Neuronal stem cell (in vitro differentiated cells): Measurements from ENCODE around the gene KIF7.

Source experiments
- DNase-seq: peaks from one replicate; pipeline ENCODE4 v3.0.0-alpha.2; 2013; ENCODE audit warnings: low spot score
- H2AFZ ChIP-seq: one replicate; pipeline ENCODE4 v1.6.1; 2013; ENCODE audit warnings: mild to moderate bottlenecking, low read length, inconsistent platforms
- H2AK5ac ChIP-seq: 2 replicates; pipeline ENCODE4 v1.6.1; 2013; ENCODE audit warnings: low read depth, mild to moderate bottlenecking, inconsistent platforms, low read length, moderate library complexity, mixed read lengths
- H2BK120ac ChIP-seq: 2 replicates; pipeline ENCODE4 v1.6.1; 2013; ENCODE audit warnings: low read depth, mild to moderate bottlenecking, inconsistent platforms, low read length, moderate library complexity, mixed read lengths
- H2BK12ac ChIP-seq: one replicate; pipeline ENCODE4 v1.6.1; 2013; ENCODE audit warnings: low read length, inconsistent platforms
- H2BK15ac ChIP-seq: 2 replicates; pipeline ENCODE4 v1.6.1; 2013; ENCODE audit warnings: mild to moderate bottlenecking, low read length, inconsistent platforms, mixed read lengths
- H2BK5ac ChIP-seq: one replicate; pipeline ENCODE4 v1.6.1; 2013; ENCODE audit warnings: inconsistent platforms, mild to moderate bottlenecking, low read length, moderate library complexity
- H3K14ac ChIP-seq: one replicate; pipeline ENCODE4 v1.6.1; 2013; ENCODE audit warnings: low read length, inconsistent platforms
- H3K18ac ChIP-seq: 2 replicates; pipeline ENCODE4 v1.6.1; 2013; ENCODE audit warnings: low read length, inconsistent platforms
- H3K23ac ChIP-seq: 2 replicates; pipeline ENCODE4 v1.6.1; 2013; ENCODE audit warnings: low read depth, mild to moderate bottlenecking, mixed read lengths, low read length, inconsistent platforms; ENCODE audit not compliant: poor library complexity
- H3K27ac ChIP-seq: replicated peaks from 3 replicates; pipeline ENCODE4 v1.5.1; 2013; ENCODE audit warnings: low read length, inconsistent platforms
- H3K27me3 ChIP-seq, 3 experiments: 2 replicates each; pipeline ENCODE4 v1.6.1; 2013; ENCODE audit warnings: low read length in 3 of 3, mild to moderate bottlenecking in 2 of 3, inconsistent platforms in 1 of 3, low read depth in 1 of 3, mixed read lengths in 1 of 3, moderate library complexity in 1 of 3; ENCODE audit not compliant: control insufficient read depth in 3 of 3, insufficient read depth in 3 of 3
- H3K36me3 ChIP-seq, 2 donors: replicated peaks in 1 of 2; 2 replicates each; pipeline ENCODE4 v1.6.1; 2013; ENCODE audit warnings: low read length in 2 of 2; ENCODE audit not compliant: control insufficient read depth in 2 of 2, insufficient read depth in 2 of 2
- H3K4ac ChIP-seq: 2 replicates; pipeline ENCODE4 v1.6.1; 2013; ENCODE audit warnings: inconsistent platforms, mild to moderate bottlenecking, low read length, moderate library complexity
- H3K4me1 ChIP-seq, 2 donors: 1 replicate in 1 of 2; 2 replicates in 1 of 2; pipeline ENCODE4 v1.6.1; 2013; ENCODE audit warnings: low read length in 2 of 2, low read depth in 1 of 2; ENCODE audit not compliant: control insufficient read depth in 2 of 2, insufficient read depth in 1 of 2
- H3K4me2 ChIP-seq: one replicate; pipeline ENCODE4 v1.6.1; 2013; ENCODE audit warnings: mild to moderate bottlenecking, low read length, inconsistent platforms; ENCODE audit not compliant: insufficient read depth, poor library complexity, severe bottlenecking
- H3K4me3 ChIP-seq, 2 donors: 2 replicates each; pipeline ENCODE4 v1.5.1; 2013; ENCODE audit warnings: low read length in 2 of 2, mild to moderate bottlenecking in 2 of 2, inconsistent platforms in 1 of 2, moderate library complexity in 1 of 2
- H3K79me1 ChIP-seq: one replicate; pipeline ENCODE4 v1.6.1; 2013; ENCODE audit warnings: low read depth, mild to moderate bottlenecking, inconsistent platforms, low read length, moderate library complexity
- H3K9ac ChIP-seq: one replicate; pipeline ENCODE4 v1.6.1; 2013; ENCODE audit warnings: mild to moderate bottlenecking, low read depth, low read length, inconsistent platforms; ENCODE audit not compliant: poor library complexity
- H3K9me3 ChIP-seq, 2 donors: replicated peaks in 1 of 2; 2 replicates each; pipeline versions ENCODE3 to v1.6.1; 2013; ENCODE audit warnings: low read length in 2 of 2, mild to moderate bottlenecking in 2 of 2, inconsistent platforms in 1 of 2, low read depth in 1 of 2, mixed read lengths in 1 of 2, moderate library complexity in 1 of 2; ENCODE audit not compliant: control insufficient read depth in 2 of 2, insufficient read depth in 1 of 2
- H4K8ac ChIP-seq: one replicate; pipeline ENCODE4 v1.6.1; 2013; ENCODE audit warnings: low read depth, mild to moderate bottlenecking, inconsistent platforms, low read length, moderate library complexity
- H4K91ac ChIP-seq: one replicate; pipeline ENCODE4 v1.6.1; 2013; ENCODE audit warnings: low read length, low read depth, mild to moderate bottlenecking, inconsistent platforms; ENCODE audit not compliant: poor library complexity
- WGBS, 2 donors: extraction: QIAGEN DNeasy Blood & Tissue Kit; methylation state at CpG; one replicate each; pipeline ENCODE4 v1.1.7; 2013; ENCODE audit warnings: missing lambda C conversion rate in 2 of 2, mixed read lengths in 1 of 2; ENCODE audit not compliant: insufficient read length in 2 of 2, insufficient replicate concordance in 1 of 2; ENCODE audit errors: extremely low coverage in 2 of 2; 5-methylcytosine and 5-hydroxymethylcytosine counted together

Gene KIF7

DNA sequence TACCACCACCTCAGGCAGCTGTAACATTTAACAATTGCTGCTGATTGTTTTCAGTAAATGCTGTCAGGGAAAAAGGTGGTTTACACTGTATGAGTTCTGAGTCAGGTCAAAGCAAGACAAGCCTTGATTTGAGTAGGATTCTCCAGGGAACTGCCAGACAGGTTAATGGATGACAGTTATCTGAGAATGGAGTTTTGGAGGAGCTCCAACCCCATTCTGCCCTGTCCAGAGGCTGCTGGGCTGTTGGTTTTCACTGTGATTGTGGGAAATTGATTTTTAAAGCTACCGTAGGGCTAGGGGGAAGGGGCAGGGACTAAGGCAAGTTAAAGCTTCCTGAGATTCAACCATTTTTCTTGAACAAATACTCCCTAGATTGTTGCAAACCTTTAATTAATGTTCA lies 40.1 kb downstream of the KIF7 start:
- DNase-seq: no peak
- Histone ChIP-seq H3K36me3 (peaks cover 32 to 97% of the 10 kb centered on the region in 2 donors), H2BK12ac (no peak overlapping the region)

DNA sequence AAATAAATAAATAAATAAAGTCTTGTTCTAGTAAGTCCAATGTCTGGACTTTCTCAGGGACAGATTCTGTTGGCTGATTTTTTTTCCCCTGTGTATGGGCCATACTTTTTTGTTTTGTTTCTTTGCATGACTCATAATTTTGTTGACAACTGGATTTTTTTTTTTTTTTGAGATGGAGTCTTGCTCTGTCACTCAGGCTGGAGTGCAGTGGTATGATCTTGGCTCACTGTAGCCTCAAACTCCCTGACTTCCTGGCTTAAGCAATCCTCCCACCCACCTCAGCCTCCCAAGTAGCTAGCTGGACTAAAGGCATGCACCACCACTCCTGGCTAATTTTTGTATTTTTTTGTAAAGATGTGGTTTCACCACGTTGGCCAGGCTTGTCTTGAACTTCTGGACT lies 41.1 kb downstream of the KIF7 start:
- no peak overlapping the region for H3K18ac ChIP-seq
- no peak overlapping the region for H3K4ac ChIP-seq
- no peak overlapping the region for H3K23ac ChIP-seq
- peaks cover 12 to 41% of the 10 kb centered on the region in 2 donors for H3K9me3 ChIP-seq
- H3K4me3 ChIP-seq: no peak overlapping the region
- H3K4me1 ChIP-seq: no peaks in the 10 kb centered on the region
- WGBS, 2 donors: no CpG with 5 or more reads among the region's 1 CpG
- H2AK5ac ChIP-seq: no peak overlapping the region
- H3K27ac ChIP-seq: no peak overlapping the region
- H3K79me1 ChIP-seq: no peaks in the 10 kb centered on the region
- H3K36me3 ChIP-seq: peaks cover 30 to 97% of the 10 kb centered on the region in 2 donors
- H2BK15ac ChIP-seq: no peak overlapping the region
- H3K4me2 ChIP-seq: no peak overlapping the region
- no peaks in the 10 kb centered on the region for H3K27me3 ChIP-seq
- no peak overlapping the region for H2BK12ac ChIP-seq
- no peak for DNase-seq
- H2AFZ ChIP-seq: no peak overlapping the region
- H3K14ac ChIP-seq: no peak overlapping the region
- no peak overlapping the region for H2BK120ac ChIP-seq
- H4K8ac ChIP-seq: no peak overlapping the region
- no peak overlapping the region for H3K9ac ChIP-seq
- no peak overlapping the region for H4K91ac ChIP-seq
- H2BK5ac ChIP-seq: no peak overlapping the region

More for the DNA sequence above, 40.1 kb downstream of the KIF7 start:
- no peak overlapping the region for H3K18ac ChIP-seq
- no peaks in the 10 kb centered on the region for H3K4me1 ChIP-seq
- H3K4me2 ChIP-seq: no peak overlapping the region
- H3K23ac ChIP-seq: no peak overlapping the region
- no CpG with 5 or more reads among the region's 1 CpG for WGBS, 2 donors
- H3K14ac ChIP-seq: no peak overlapping the region
- H3K9ac ChIP-seq: no peak overlapping the region
- no peaks in the 10 kb centered on the region for H3K79me1 ChIP-seq
- H3K4ac ChIP-seq: no peak overlapping the region
- peaks cover 12 to 41% of the 10 kb centered on the region in 2 donors for H3K9me3 ChIP-seq
- no peak overlapping the region for H3K27ac ChIP-seq
- no peak overlapping the region for H3K4me3 ChIP-seq
- no peak overlapping the region for H2BK15ac ChIP-seq
- no peak overlapping the region for H2BK120ac ChIP-seq
- H2AK5ac ChIP-seq: no peak overlapping the region
- no peak overlapping the region for H2BK5ac ChIP-seq
- H4K91ac ChIP-seq: no peak overlapping the region
- no peaks in the 10 kb centered on the region for H3K27me3 ChIP-seq
- no peak overlapping the region for H2AFZ ChIP-seq
- no peak overlapping the region for H4K8ac ChIP-seq

- Histone ChIP-seq H3K4ac (no peak overlapping the region), H4K8ac (no peak overlapping the region), H3K9me3 (peaks cover 12 to 41% of the 10 kb centered on the region in 2 donors), H3K18ac (no peak overlapping the region), H3K27ac (no peak overlapping the region), H2BK120ac (no peak overlapping the region), H3K4me2 (no peak overlapping the region), H3K27me3 (no peaks in the 10 kb centered on the region), H3K9ac (no peak overlapping the region), H2AFZ (no peak overlapping the region), H2BK15ac (no peak overlapping the region), H2BK5ac (no peak overlapping the region), H3K23ac (no peak overlapping the region), H3K4me3 (no peak overlapping the region), H3K14ac (no peak overlapping the region), H3K4me1 (no peaks in the 10 kb centered on the region), H3K79me1 (no peaks in the 10 kb centered on the region), H4K91ac (no peak overlapping the region), H3K36me3 (peaks cover 29 to 97% of the 10 kb centered on the region in 2 donors), H2BK12ac (no peak overlapping the region), H2AK5ac (no peak overlapping the region)
- no CpG with 5 or more reads among the region's 2 CpGs for WGBS, 2 donors
- no peak for DNase-seq
Observed at GRCh38 chr15:89613031-89613430, 42.2 kb downstream of the KIF7 start.

- no peak overlapping the region for H2AFZ ChIP-seq
- H3K79me1 ChIP-seq: no peaks in the 10 kb centered on the region
- H4K8ac ChIP-seq: no peak overlapping the region
- H3K18ac ChIP-seq: no peak overlapping the region
- H3K4me1 ChIP-seq: no peaks in the 10 kb centered on the region
- no peak overlapping the region for H3K23ac ChIP-seq
- no peak overlapping the region for H4K91ac ChIP-seq
- H2BK15ac ChIP-seq: no peak overlapping the region
- no peak overlapping the region for H3K4me3 ChIP-seq
- no peak overlapping the region for H3K9ac ChIP-seq
- H2BK5ac ChIP-seq: no peak overlapping the region
- no peak overlapping the region for H3K27ac ChIP-seq
- no peak overlapping the region for H2AK5ac ChIP-seq
- H3K36me3 ChIP-seq: peaks cover 21 to 98% of the 10 kb centered on the region in 2 donors
- no peak overlapping the region for H3K4ac ChIP-seq
- no peak overlapping the region for H3K4me2 ChIP-seq
- H3K9me3 ChIP-seq: peaks cover 12 to 41% of the 10 kb centered on the region in 2 donors
- no peak for DNase-seq
- WGBS, 2 donors: no CpG with 5 or more reads among the region's 2 CpGs
- no peaks in the 10 kb centered on the region for H3K27me3 ChIP-seq
- H3K14ac ChIP-seq: no peak overlapping the region
- H2BK12ac ChIP-seq: no peak overlapping the region
- no peak overlapping the region for H2BK120ac ChIP-seq
Observed at GRCh38 chr15:89611317-89611716, 44.0 kb downstream of the KIF7 start.
